ENCODE data around the gene ERC1. TPM values are rescaled to one million over a fixed set of nuclear protein-coding genes. Genes with fewer than 3 reads are reported as not detected.

Gene ERC1
- total and polyA plus RNA-seq, 2 donors (not counting 3 experiments of a cell fraction or from before 2014, with no cell fraction given): 11.7 to 66.1 TPM

GRCh38 chr12:1356285-1356684 lies 365.3 kb downstream of the ERC1 start:
- no peaks in the 10 kb centered on the region for H4K20me1 ChIP-seq (replicated peaks; ENCODE audit: control insufficient read depth, extremely low read depth, insufficient read depth, low read length)
- H3K4me2 ChIP-seq (ENCODE audit: insufficient read depth, low read length): no peak overlapping the region
- peaks cover 3% of the 10 kb centered on the region for H3K4me1 ChIP-seq (ENCODE audit: control insufficient read depth, extremely low read depth, insufficient read depth, low read length)
- POLR2A ChIA-PET: no interaction called here
- no TSS peak for BruUV-seq (replicated peaks)
- H3K27ac ChIP-seq (ENCODE audit: insufficient read depth, low read depth, low read length): no peak overlapping the region
- DNase-seq (ENCODE audit: low read depth, low spot score) (peak; percentile 42), FAIRE-seq (peak; percentile 46)
- no peak overlapping the region for H3K4me3 ChIP-seq (replicated peaks in 1 of 3; ENCODE audit: insufficient read depth in 1 of 3, low read depth in 1 of 3, low read length in 3 of 3)
- H3K36me3 ChIP-seq (ENCODE audit: control insufficient read depth in 2 of 2, extremely low read depth in 1 of 2, insufficient read depth in 2 of 2, low read length in 2 of 2): no peaks in the 10 kb centered on the region
- H3K9me1 ChIP-seq (replicated peaks; ENCODE audit: control insufficient read depth, extremely low read depth, insufficient read depth, low read length): peaks cover 2% of the 10 kb centered on the region
- no peaks in the 10 kb centered on the region for H3K27me3 ChIP-seq (ENCODE audit: control insufficient read depth in 2 of 2, insufficient read depth in 2 of 2, low read length in 2 of 2)
- dilution Hi-C loops (cut with MboI; ENCODE audit: extremely low pct_ligation_motif_present, low sequenced_read_pairs): no loop called here
- no peaks in the 10 kb centered on the region for H3K9me3 ChIP-seq (replicated peaks; ENCODE audit: control insufficient read depth, insufficient read depth, low read length)
- intact Hi-C loops (cut with micrococcal nuclease): no loop called here
- TF ChIP-seq POLR2A (IDR thresholded peaks at IDR 0.05; ENCODE audit: low read depth, low read length) (no peak), FOS (IDR thresholded peaks at IDR 0.05; ENCODE audit: borderline replicate concordance, insufficient read depth, low read length) (peak; percentile 61)
- H3K79me2 ChIP-seq (ENCODE audit: control insufficient read depth, insufficient read depth, low read length): no peaks in the 10 kb centered on the region
- H3K9ac ChIP-seq (replicated peaks; ENCODE audit: extremely low read depth, insufficient read depth, low read length): no peak overlapping the region
- H2AFZ ChIP-seq (ENCODE audit: low read depth, low read length): no peak overlapping the region
- CTCF ChIA-PET: interaction anchor here (0.6 to 2.0 kb wide), 7 partner anchors 13 to 263 kb away, joined by 3 to 10 read pairs (median 3); no protein-coding TSS in a partner anchor

- FAIRE-seq (no peak), DNase-seq (ENCODE audit: low read depth, low spot score) (no peak)
- TF ChIP-seq POLR2A (IDR thresholded peaks at IDR 0.05; ENCODE audit: low read depth, low read length) (no peak), POLR2AphosphoS5 (IDR thresholded peaks at IDR 0.05; ENCODE audit: insufficient read depth, low read depth, low read length) (no peak), MYC (IDR thresholded peaks at IDR 0.05; ENCODE audit: low read depth, low read length) (no peak), JUN (IDR thresholded peaks at IDR 0.05; ENCODE audit: borderline replicate concordance, insufficient read depth, insufficient read length, low read depth) (no peak), GATA2 (IDR thresholded peaks at IDR 0.05; ENCODE audit: insufficient read depth, insufficient read length, low read depth, low read length) (no peak), EZH2 (IDR thresholded peaks at IDR 0.05; ENCODE audit: borderline replicate concordance, low read depth, low read length, severe bottlenecking) (no peak), FOS (IDR thresholded peaks at IDR 0.05; ENCODE audit: borderline replicate concordance, insufficient read depth, low read length) (no peak)
- TF ChIP-seq, protein P1, sequence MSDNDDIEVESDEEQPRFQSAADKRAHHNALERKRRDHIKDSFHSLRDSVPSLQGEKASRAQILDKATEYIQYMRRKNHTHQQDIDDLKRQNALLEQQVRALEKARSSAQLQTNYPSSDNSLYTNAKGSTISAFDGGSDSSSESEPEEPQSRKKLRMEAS (IDR thresholded peaks at IDR 0.05; ENCODE audit: insufficient read depth, insufficient read length): no peak
- TF ChIP-seq, protein P2, sequence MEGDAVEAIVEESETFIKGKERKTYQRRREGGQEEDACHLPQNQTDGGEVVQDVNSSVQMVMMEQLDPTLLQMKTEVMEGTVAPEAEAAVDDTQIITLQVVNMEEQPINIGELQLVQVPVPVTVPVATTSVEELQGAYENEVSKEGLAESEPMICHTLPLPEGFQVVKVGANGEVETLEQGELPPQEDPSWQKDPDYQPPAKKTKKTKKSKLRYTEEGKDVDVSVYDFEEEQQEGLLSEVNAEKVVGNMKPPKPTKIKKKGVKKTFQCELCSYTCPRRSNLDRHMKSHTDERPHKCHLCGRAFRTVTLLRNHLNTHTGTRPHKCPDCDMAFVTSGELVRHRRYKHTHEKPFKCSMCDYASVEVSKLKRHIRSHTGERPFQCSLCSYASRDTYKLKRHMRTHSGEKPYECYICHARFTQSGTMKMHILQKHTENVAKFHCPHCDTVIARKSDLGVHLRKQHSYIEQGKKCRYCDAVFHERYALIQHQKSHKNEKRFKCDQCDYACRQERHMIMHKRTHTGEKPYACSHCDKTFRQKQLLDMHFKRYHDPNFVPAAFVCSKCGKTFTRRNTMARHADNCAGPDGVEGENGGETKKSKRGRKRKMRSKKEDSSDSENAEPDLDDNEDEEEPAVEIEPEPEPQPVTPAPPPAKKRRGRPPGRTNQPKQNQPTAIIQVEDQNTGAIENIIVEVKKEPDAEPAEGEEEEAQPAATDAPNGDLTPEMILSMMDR (IDR thresholded peaks at IDR 0.05; ENCODE audit: extremely low read depth in 1 of 2, insufficient read depth in 1 of 2, low read depth in 1 of 2, low read length in 2 of 2): no peak
- Histone ChIP-seq H3K9me1 (replicated peaks; ENCODE audit: control insufficient read depth, extremely low read depth, insufficient read depth, low read length) (peaks cover 2% of the 10 kb centered on the region), H3K27me3 (ENCODE audit: control insufficient read depth in 2 of 2, insufficient read depth in 2 of 2, low read length in 2 of 2) (no peaks in the 10 kb centered on the region), H3K36me3 (ENCODE audit: control insufficient read depth in 2 of 2, extremely low read depth in 1 of 2, insufficient read depth in 2 of 2, low read length in 2 of 2) (no peaks in the 10 kb centered on the region), H4K20me1 (replicated peaks; ENCODE audit: control insufficient read depth, extremely low read depth, insufficient read depth, low read length) (no peaks in the 10 kb centered on the region), H3K9ac (replicated peaks; ENCODE audit: extremely low read depth, insufficient read depth, low read length) (no peak overlapping the region), H3K79me2 (ENCODE audit: control insufficient read depth, insufficient read depth, low read length) (no peaks in the 10 kb centered on the region), H2AFZ (ENCODE audit: low read depth, low read length) (no peak overlapping the region), H3K4me2 (ENCODE audit: insufficient read depth, low read length) (no peak overlapping the region), H3K27ac (ENCODE audit: insufficient read depth, low read depth, low read length) (no peak overlapping the region), H3K9me3 (replicated peaks; ENCODE audit: control insufficient read depth, insufficient read depth, low read length) (no peaks in the 10 kb centered on the region), H3K4me3 (replicated peaks in 1 of 3; ENCODE audit: insufficient read depth in 1 of 3, low read depth in 1 of 3, low read length in 3 of 3) (no peak overlapping the region), H3K4me1 (ENCODE audit: control insufficient read depth, extremely low read depth, insufficient read depth, low read length) (peaks cover 3% of the 10 kb centered on the region)
- ChIA-PET CTCF (interaction anchor here (1.0 to 2.0 kb wide), 5 partner anchors 12 to 264 kb away, joined by 3 to 10 read pairs (median 3); no protein-coding TSS in a partner anchor), POLR2A (no interaction called here)
- no TSS peak for BruUV-seq (replicated peaks)
- dilution Hi-C loops (cut with MboI; ENCODE audit: extremely low pct_ligation_motif_present, low sequenced_read_pairs): no loop called here
- intact Hi-C loops (cut with micrococcal nuclease): no loop called here
These were observed 366.1 kb downstream of the ERC1 start for GRCh38 chr12:1357171-1357570.
